Hematopoietic multipotent progenitor cell (in vitro differentiated cells): ENCODE data around the gene CEP112. TPM values are rescaled to one million over a fixed set of nuclear protein-coding genes. Genes with fewer than 3 reads are reported as not detected.
"Not testable (repeated sequence)": the region's sequence is repeated elsewhere in the genome, so short reads cannot be mapped to it uniquely, and the experiment has no call there.

ENCODE experiments used
- DNase-seq, 3 donors: peaks; one replicate each; pipeline ENCODE4 v3.0.0-alpha.2; 2011 to 2015; ENCODE audit warnings: low read depth in 2 of 3, low spot score in 2 of 3
- total RNA-seq: library from RNA; depleted of rRNA; stranded (reverse); fragments of >200 nt; gene quantifications from one replicate; pipeline ENCODE4 v1.2.3, GENCODE V29; 2012

The CEP112 gene
- total RNA-seq, 1 donor, result 1.1 TPM

GRCh38 chr17:65797101-65797500, 394.8 kb downstream of the CEP112 start:
- no peak for DNase-seq

DNA sequence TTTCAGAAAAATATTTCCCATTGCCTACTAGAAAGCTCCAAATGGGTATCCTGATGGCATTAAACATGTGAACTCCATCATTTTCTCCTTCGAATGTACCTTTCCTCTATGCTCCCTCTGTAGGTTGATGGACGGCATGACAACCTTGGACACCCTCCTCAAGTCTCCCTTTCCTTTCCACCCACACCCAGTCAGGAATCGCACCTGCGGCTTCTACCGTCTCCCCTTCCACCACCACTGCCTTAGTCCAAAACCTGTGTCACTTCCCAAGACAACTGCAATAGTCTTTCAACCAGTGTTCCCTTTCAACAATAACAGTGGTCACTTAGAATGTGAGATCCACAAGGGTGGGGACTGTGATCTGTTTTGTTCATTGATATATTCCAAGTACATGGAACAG, 397.4 kb downstream of the CEP112 start:
- DNase-seq, result peak in 1 of 3 donors; percentile 16

- DNase-seq, result no peak
These were observed 401.7 kb downstream of the CEP112 start for GRCh38 chr17:65790241-65790640.

DNA sequence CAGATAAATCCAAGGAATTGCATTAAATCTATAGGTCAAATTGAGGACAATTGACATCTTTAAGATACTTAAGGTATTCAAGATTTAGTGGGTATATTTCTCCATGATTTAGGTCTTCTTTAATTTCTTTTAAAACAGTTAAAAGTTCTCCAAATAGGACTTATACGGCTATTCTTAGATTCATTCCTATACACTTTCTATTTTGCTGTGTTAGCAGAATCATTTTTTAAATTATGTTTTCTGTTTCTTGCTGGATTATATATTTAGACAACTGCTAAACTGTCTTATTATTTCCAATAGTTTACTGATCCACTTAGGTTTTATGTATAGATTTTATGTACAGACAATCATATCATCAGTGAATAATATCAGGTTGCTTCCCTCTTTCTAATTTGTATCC, 404.4 kb downstream of the CEP112 start:
- no peak for DNase-seq

DNA sequence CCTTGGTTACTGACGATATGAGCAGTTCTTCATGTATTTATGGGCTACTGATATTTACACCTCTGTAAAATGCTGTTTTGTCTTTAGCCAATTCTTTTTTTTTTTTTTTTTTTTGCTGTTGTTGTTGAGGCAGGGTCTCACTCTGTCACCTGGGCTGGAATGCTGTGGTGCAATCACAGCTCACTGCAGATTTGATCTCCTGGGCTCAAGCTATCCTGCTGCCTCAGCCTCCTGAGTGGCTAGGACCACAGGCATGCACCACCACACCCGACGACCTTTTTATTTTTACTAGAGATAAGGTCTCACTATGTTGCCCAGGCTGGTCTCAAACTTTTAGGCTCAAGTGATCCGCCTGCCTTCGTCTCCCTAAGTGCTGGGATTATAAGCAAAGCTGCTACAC, 405.5 kb downstream of the CEP112 start:
- DNase-seq, result no peak

- peak in 1 of 3 donors; percentile 47 for DNase-seq
These were observed 406.8 kb downstream of the CEP112 start for GRCh38 chr17:65785109-65785508.

DNA sequence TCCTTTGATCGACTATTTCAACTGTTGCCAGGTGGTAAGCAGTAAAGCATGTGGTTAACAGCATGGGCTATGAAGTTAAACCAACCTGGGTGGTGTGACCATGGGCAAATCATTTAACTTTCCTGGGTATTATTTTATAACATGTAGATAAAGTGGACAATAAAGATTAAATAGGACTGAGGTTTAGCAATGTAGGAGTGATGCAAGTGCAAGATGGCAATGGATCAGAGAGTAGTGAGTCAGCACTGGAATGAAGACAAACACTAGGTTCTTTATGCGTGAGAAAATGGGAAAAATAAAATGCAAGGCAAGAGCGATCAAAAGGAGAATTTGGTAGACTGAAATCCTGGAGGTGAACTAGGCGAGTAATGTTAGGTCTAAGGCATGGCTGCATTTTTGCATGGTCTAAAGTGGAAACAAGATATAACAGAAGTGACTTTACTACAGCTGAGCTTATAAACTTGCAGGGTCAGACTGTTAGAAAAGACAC, 408.0 kb downstream of the CEP112 start:
- no peak for DNase-seq

GRCh38 chr17:65782104-65782706, 409.7 kb downstream of the CEP112 start:
- not testable (repeated sequence) for DNase-seq

DNA sequence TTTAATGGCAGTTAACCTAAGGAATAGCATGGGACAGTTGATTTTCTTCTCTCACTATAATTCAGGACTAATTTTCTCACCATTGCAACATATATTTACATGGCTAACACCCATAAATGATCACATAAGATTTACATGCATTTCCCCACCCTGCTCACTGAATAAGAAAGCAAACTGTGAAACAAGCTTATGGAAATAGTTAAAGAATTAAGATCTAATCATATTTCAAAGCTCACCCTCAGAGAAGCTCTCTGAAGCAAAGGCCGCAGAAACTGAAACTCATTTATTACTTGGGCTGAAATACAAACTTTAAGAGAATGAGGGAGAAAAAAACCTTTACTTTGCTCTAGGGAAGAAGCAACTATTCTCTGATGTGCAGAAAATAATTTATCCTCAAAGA, 411.8 kb downstream of the CEP112 start:
- DNase-seq, result no peak

DNA sequence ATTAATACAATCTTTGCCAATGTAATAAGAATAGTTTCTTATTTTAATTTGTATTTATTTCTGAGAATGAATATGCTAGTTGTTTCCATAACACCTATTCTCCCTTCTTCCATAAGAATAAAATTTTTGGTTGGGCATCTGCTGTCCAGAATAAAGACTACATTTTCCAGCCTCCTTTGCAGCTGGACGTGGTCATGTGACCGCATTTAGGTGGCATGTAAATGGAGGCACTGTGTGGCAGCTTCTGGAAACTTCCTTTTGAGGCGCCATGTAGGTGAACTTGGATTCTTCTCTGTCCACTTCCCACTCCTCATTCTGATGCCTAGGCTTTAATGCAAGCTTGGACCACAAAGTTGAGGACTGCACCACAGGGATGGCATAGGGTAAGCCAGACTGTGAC, 415.0 kb downstream of the CEP112 start:
- DNase-seq, result no peak

DNA sequence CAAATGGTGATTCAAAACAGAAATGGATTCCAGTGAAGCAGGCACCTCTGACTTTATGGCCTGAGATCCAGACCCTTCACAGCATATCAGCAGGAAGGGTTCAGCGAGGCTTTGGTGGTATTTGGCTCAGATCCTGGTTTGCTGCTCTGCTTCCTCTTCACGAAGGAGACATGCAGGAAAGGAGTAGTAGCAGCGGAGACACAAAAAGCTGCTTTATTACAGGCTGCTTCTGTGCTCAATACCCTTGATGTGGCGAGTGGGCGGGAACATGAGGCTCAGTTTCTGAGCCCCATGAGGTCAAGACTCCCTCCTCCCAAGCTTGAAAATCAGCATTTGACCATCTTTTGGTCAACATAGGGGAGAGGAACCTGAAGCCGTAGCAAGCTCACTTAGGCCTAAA, 417.1 kb downstream of the CEP112 start:
- DNase-seq, result peak in 1 of 3 donors; percentile 42

DNA sequence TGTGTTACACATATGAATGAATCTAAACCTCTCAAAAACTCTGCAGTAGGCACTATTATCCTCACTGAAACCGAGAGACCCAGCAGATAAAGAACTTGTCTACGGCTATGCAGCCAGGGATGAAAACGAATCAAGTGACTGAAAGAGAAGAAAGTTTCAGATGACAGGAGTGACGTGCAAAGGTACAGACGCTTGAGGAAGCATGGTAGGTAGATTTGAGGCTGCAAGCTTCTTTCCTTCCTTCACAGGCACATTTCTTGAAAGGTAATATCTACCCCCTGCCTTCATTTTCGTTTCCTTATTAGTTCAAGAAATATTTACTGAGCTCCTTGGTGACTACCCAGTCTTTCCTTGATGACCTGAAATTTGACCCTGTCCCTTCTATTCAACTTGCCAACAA, 418.9 kb downstream of the CEP112 start:
- no peak for DNase-seq

- DNase-seq, result no peak
These were observed 420.2 kb downstream of the CEP112 start for GRCh38 chr17:65771704-65772103.

GRCh38 chr17:65763786-65764185, 428.1 kb downstream of the CEP112 start:
- no peak for DNase-seq

GRCh38 chr17:65762973-65763372, 429.0 kb downstream of the CEP112 start:
- DNase-seq, result no peak

DNA sequence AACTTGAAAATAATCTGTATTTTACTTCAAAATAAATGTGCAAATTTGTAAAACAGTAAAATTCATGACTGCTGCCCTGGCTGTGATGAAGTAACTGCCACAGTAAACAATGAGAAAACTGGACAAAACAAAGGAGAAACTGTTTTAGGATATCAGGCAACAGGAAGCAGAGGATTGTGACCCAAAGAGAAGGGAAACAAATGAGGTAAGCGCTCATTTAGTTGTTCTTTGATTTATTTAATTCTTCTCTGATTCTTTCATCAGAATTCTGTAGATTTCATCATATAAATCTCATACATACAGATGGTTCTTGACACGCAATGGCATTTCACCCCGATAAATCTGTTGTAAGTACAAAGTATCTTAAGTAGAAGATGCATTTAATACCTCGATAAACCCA, 432.4 kb downstream of the CEP112 start:
- DNase-seq, result no peak

GRCh38 chr17:65756760-65757159, 435.2 kb downstream of the CEP112 start:
- no peak for DNase-seq

DNA sequence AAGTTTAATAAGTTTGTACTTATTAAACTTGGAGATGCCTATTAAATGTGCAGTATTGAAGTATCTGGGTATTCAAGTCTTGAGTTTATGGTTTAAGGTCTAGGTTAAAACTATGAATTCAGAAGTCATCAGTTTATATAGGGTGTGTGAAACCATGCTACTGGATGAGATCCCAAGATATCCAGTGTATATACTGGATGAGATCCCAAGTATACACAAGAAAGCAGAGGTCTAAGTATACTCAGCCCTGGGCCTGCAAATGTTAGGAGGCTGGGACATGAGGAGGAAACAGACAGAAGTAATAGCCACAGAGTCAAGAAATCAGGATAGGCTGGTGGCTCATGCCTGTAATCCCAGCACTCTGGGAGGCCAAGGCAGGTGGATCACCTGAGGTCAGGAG, 436.1 kb downstream of the CEP112 start:
- no peak for DNase-seq

DNA sequence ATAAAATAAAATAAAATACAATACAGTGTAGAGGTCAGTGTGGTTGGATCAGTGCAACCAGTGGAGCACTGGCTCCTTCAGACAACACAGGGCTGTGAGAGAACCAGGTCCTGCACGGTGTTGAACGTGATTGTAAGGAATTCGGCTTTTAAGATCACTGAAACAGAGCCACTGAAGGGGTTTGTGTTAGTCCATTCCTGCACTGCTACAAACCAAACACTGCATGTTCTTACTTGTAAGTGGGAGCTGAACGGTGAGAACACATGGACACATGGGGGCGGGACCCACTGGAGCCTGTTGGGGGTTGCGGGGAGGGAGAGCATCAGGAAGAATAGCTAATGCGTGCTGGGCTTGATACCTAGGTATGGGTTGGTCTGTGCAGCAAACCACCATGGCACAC, 437.3 kb downstream of the CEP112 start:
- DNase-seq, result no peak

DNA sequence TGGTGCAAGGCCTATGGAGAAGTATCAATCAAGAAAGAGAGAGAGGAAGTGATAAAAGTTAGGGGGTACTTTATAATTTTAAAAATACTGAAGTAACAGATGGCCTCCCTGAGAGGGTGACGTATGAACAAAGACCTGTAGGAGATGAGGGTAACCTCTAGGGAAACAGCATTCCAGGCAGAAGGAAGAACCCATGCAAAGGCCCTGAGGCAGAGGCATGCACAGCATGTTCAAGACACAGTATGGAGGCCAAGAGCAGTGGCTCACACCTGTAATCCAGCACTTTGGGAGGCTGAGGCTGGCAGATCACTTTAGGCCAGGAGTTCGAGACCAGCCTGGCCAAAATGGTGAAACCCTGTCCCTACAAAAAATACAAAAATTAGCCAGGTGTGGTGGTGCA, 437.9 kb downstream of the CEP112 start:
- no peak for DNase-seq

DNA sequence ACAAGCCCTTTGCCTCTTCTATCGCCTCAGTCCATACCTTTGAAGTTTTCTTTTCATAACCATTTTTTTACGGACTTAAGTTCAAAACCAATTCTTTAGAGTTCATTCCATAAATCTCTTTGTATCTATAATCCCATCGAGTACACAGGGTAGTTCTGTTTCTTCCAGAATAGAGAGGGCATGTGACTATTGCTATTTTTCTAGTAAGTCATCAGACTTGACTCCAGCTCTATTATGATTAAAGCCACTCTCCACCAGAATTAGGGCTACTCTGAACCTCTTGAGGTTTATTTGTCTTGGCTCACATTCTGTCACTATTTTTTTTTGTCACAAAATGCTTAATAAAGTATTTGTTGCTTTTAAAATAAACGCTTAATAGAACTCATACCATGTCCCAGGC, 438.6 kb downstream of the CEP112 start:
- DNase-seq, result no peak

GRCh38 chr17:65751263-65751662, 440.7 kb downstream of the CEP112 start:
- no peak for DNase-seq

DNA sequence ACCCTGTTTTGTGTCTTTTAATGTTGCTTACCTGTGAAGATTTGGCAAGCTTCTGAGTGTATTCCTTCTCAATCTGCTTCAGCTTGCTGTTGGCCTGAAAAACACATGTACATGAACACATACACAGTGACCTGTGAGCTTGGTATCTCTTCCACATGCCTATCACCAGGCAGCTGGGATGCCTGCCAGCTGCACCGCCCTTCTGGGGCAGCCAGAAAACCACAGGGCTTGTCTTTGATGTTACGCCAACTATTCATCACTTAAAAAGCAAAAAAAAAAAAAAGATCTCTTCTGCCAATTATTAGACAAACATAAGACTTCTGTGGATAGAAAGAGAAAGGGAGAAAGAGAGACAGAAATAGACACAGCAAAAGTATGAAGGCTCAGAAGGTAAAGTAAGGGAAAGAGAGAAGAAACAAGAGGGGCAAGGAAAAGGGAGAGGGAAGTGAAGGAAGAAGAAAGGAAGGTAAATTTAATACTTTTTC, 441.3 kb downstream of the CEP112 start:
- DNase-seq, result peak; percentile 35 to 76 (median 41)
